K562 (cell line): ENCODE data around the gene NDOR1. TPM values are rescaled to one million over a fixed set of nuclear protein-coding genes. Genes with fewer than 3 reads are reported as not detected.
"Not testable (repeated sequence)": the region's sequence is repeated elsewhere in the genome, so short reads cannot be mapped to it uniquely, and the experiment has no call there.

Source experiments
- ATAC-seq: fragments of 200-7000 bp; cut with Tn5 transposase; 3 replicates; pipeline ENCODE4 v1.9.1; 2020; ENCODE audit warnings: moderate library complexity
- BruUV-seq: library from RNA; stranded (reverse); fragments of 400-500 nt; replicated peaks from 2 replicates; lab custom pipeline; 2021; lab: Mats Ljungman, UMichigan
- CTCF ChIA-PET: fragments of 300-600 bp; formaldehyde crosslinking; extraction: SDS; loops from one replicate; lab custom pipeline; 2021; ENCODE audit warnings: low intra/inter-chr PET ratio; lab: Yijun Ruan, JAX
- POLR2A ChIA-PET: fragments of 300-600, 350-650 bp; sonication (Branson Sonifier 250); formaldehyde crosslinking; extraction: SDS; loops from one replicate; lab custom pipeline; 2021; ENCODE audit warnings: antibody characterized with exemption, inconsistent platforms; lab: Yijun Ruan, JAX
- DNase-seq, 4 experiments: peaks; one replicate each; pipeline versions ENCODE4 v3.0.0 to v3.0.0-alpha.2; 2011 to 2018; ENCODE audit warnings: low spot score in 3 of 4, mixed read lengths in 3 of 4; ENCODE audit errors: extremely low read depth in 1 of 4
- FAIRE-seq: peaks from 2 replicates; lab custom pipeline; 2011; peaks lifted over from hg19 to GRCh38; lab: Jason Lieb, UNC
- H2AFZ ChIP-seq: 2 replicates; pipeline ENCODE4 v1.6.0; 2011; ENCODE audit warnings: low read depth, low read length, control low read depth, inconsistent platforms
- H3K27ac ChIP-seq: fragments of 200-600 bp; 3 replicates; pipeline ENCODE4 v1.8.0; 2011; ENCODE audit warnings: low read depth, mild to moderate bottlenecking, control low read depth, inconsistent platforms, low read length, moderate library complexity, mixed read lengths; ENCODE audit errors: extremely low read depth
- H3K27me3 ChIP-seq, 2 experiments: fragments of 300-600 bp in 1 of 2; 2 replicates in 1 of 2; 3 replicates in 1 of 2; pipeline versions ENCODE4 v1.6.0 to v1.8.0; 2011; ENCODE audit warnings: inconsistent platforms in 2 of 2, low read length in 2 of 2, mild to moderate bottlenecking in 1 of 2, mixed read lengths in 1 of 2, moderate library complexity in 1 of 2; ENCODE audit not compliant: control insufficient read depth in 2 of 2, insufficient read depth in 2 of 2
- H3K36me3 ChIP-seq: fragments of 300-600 bp; 3 replicates; pipeline ENCODE4 v1.8.0; 2011; ENCODE audit warnings: mild to moderate bottlenecking, low read length, inconsistent platforms; ENCODE audit not compliant: control insufficient read depth, insufficient read depth
- H3K4me1 ChIP-seq, 2 experiments: fragments of 200-600 bp in 1 of 2; replicated peaks in 1 of 2; 2 replicates in 1 of 2; 3 replicates in 1 of 2; pipeline versions ENCODE4 v1.5.1 to v1.8.0; 2011; ENCODE audit warnings: inconsistent platforms in 2 of 2, low read length in 2 of 2, mild to moderate bottlenecking in 1 of 2, mixed read lengths in 1 of 2, moderate library complexity in 1 of 2; ENCODE audit not compliant: control insufficient read depth in 2 of 2, insufficient read depth in 2 of 2
- H3K4me2 ChIP-seq: 2 replicates; pipeline ENCODE4 v1.6.1; 2011; ENCODE audit warnings: low read length, control low read depth, inconsistent platforms, mixed read lengths; ENCODE audit not compliant: insufficient read depth
- H3K4me3 ChIP-seq: fragments of 200-600 bp; sonication (generic), shearing (Covaris generic); 2 replicates; pipeline ENCODE4 v1.5.1; 2016; ENCODE audit warnings: control low read depth, inconsistent platforms
- H3K79me2 ChIP-seq: fragments of 200-600 bp; 3 replicates; pipeline ENCODE4 v1.8.0; 2011; ENCODE audit warnings: low read length, inconsistent platforms; ENCODE audit not compliant: control insufficient read depth, insufficient read depth
- H3K9ac ChIP-seq, 2 experiments: 2 replicates each; pipeline versions ENCODE4 v1.6.0 to v1.6.1; 2011; ENCODE audit warnings: low read depth in 2 of 2, low read length in 2 of 2, control low read depth in 1 of 2, inconsistent platforms in 1 of 2, mild to moderate bottlenecking in 1 of 2, mixed read lengths in 1 of 2; ENCODE audit not compliant: insufficient read depth in 1 of 2
- H3K9me1 ChIP-seq: one replicate; pipeline ENCODE4 v1.6.0; 2011; ENCODE audit warnings: inconsistent platforms, mild to moderate bottlenecking, low read length, moderate library complexity; ENCODE audit not compliant: control insufficient read depth, insufficient read depth
- H3K9me3 ChIP-seq: replicated peaks from 2 replicates; pipeline ENCODE4 v1.5.1; 2011; ENCODE audit warnings: low read depth, low read length, inconsistent platforms; ENCODE audit not compliant: control insufficient read depth, insufficient read depth
- H4K20me1 ChIP-seq: replicated peaks from 2 replicates; pipeline ENCODE4 v1.6.1; 2011; ENCODE audit warnings: low read length, inconsistent platforms, mixed read lengths; ENCODE audit not compliant: control insufficient read depth, insufficient read depth
- ATF1 ChIP-seq, 2 experiments: fragments of 450-650 bp in 1 of 2; IDR thresholded peaks; 2 replicates each; pipeline ENCODE4 v1.6.1; 2016; ENCODE audit warnings: missing compliant biosample characterization in 1 of 2, missing genetic modification characterization in 1 of 2
- ATF7 ChIP-seq: fragments of 450-650 bp; IDR thresholded peaks from 2 replicates; pipeline ENCODE4 v1.7.1; 2014; ENCODE audit warnings: mild to moderate bottlenecking, moderate library complexity
- CREB1 ChIP-seq, 2 experiments: sonication (generic) in 1 of 2; formaldehyde crosslinking in 1 of 2; IDR thresholded peaks; 2 replicates each; pipeline versions ENCODE4 v1.6.1 to v1.8.0; 2012 to 2022; ENCODE audit warnings: inconsistent platforms in 1 of 2, mild to moderate bottlenecking in 1 of 2, missing genetic modification reagents in 1 of 2, moderate library complexity in 1 of 2
- CTBP1 ChIP-seq: fragments of 450-650 bp; IDR thresholded peaks from 2 replicates; pipeline ENCODE4 v1.6.1; 2016; ENCODE audit warnings: borderline replicate concordance
- CTCF ChIP-seq, 3 experiments: IDR thresholded peaks in 2 of 3; conservative IDR thresholded peaks in 1 of 3; 2 replicates each; pipeline ENCODE4 v1.5.1; 2011 to 2012; ENCODE audit warnings: low read length in 3 of 3, mild to moderate bottlenecking in 3 of 3, control low read depth in 2 of 3, improper control_type of control experiment in 1 of 3, inconsistent platforms in 1 of 3, low read depth in 1 of 3, mixed read lengths in 1 of 3, moderate library complexity in 1 of 3; ENCODE audit not compliant: insufficient read depth in 2 of 3
- RAD21 ChIP-seq, 2 experiments: fragments of 250-450 bp in 1 of 2; fragments of 450-650 bp in 1 of 2; sonication (Bioruptor Pico) in 1 of 2; formaldehyde crosslinking in 1 of 2; IDR thresholded peaks in 1 of 2; conservative IDR thresholded peaks in 1 of 2; 2 replicates each; pipeline versions ENCODE4 v1.4.0 to v1.8.0; 2020 to 2022; ENCODE audit warnings: mild to moderate bottlenecking in 2 of 2, moderate library complexity in 1 of 2
- ZBTB11 ChIP-seq, 3 experiments: fragments of 200-800 bp in 1 of 3; fragments of 250-450 bp in 1 of 3; fragments of 450-650 bp in 1 of 3; sonication (Bioruptor Pico) in 1 of 3; sonication (Bioruptor generic) in 1 of 3; formaldehyde crosslinking in 1 of 3; IDR thresholded peaks; 2 replicates each; pipeline versions ENCODE4 v1.6.1 to v1.8.0; 2016 to 2022; ENCODE audit warnings: mild to moderate bottlenecking in 2 of 3, missing genetic modification characterization in 2 of 3, missing compliant biosample characterization in 1 of 3, moderate library complexity in 1 of 3
- ZBTB33 ChIP-seq: sonication (generic); formaldehyde crosslinking; IDR thresholded peaks from 2 replicates; pipeline ENCODE4 v1.8.1; 2023; ENCODE audit warnings: mild to moderate bottlenecking, missing genetic modification reagents
- WGBS: fragments of 100-300 bp; shearing (Covaris generic); methylation state at CpG from one replicate; pipeline ENCODE4 v1.1.6; 2016; ENCODE audit warnings: low coverage, mixed read lengths; ENCODE audit not compliant: insufficient coverage; ENCODE audit errors: missing lambda C conversion rate; 5-methylcytosine and 5-hydroxymethylcytosine counted together
- in situ Hi-C: fragments of 300-500 bp; cut with MboI; formaldehyde crosslinking; loops from 4 replicates; pipeline ENCODE4 v1.15.0; 2018; ENCODE audit warnings: inconsistent platforms, mixed read lengths
- intact Hi-C: fragments of 100-400 bp; cut with micrococcal nuclease; formaldehyde crosslinking; loops from 2 replicates; pipeline ENCODE4 v1.14.2; 2022
- polyA plus RNA-seq, 8 experiments: library from polyadenylated mRNA; depleted of rRNA in 4 of 8; stranded (reverse) in 5 of 8; unstranded in 3 of 8; fragments of >200 nt; fragmentation: Nextera tagmentation in 2 of 8; fragmentation: Illumina TruSeq in 1 of 8; extraction: Ambion mirVana in 2 of 8; extraction: Trizol in 1 of 8; gene quantifications; 2 replicates each; pipeline versions ENCODE4 v1.2.1 to v1.2.3, GENCODE V29; 2011 to 2014; ENCODE audit warnings: inconsistent platforms in 1 of 8, missing spikeins in 1 of 8
- total RNA-seq, 7 experiments: library from RNA; depleted of rRNA in 6 of 7; stranded (reverse); fragments of >200 nt in 6 of 7; fragmentation: Illumina TruSeq in 2 of 7; extraction: Trizol in 2 of 7; gene quantifications; 2 replicates each; pipeline versions ENCODE4 v1.2.1 to v1.2.3, GENCODE V29; 2011 to 2021; ENCODE audit warnings: low replicate concordance in 1 of 7

Gene NDOR1
- total and polyA plus RNA-seq, 9 of the 15 experiments (the other 6 are each of a cell fraction or from before 2014, with no cell fraction given), result 0.06 to 36.9 (median 6.9) TPM

GRCh38 chr9:137262173-137262908, 56.8 kb downstream of the NDOR1 start:
- H3K79me2 ChIP-seq; H3K9me1 ChIP-seq; CTCF ChIA-PET; intact Hi-C loops; H3K27me3 ChIP-seq; H3K4me2 ChIP-seq; BruUV-seq; H3K27ac ChIP-seq; in situ Hi-C loops; H3K9ac ChIP-seq; H3K4me3 ChIP-seq; H3K9me3 ChIP-seq; H2AFZ ChIP-seq; H4K20me1 ChIP-seq; TF ChIP-seq CREB1 (IDR thresholded peaks at IDR 0.05); ATF1 (CRISPR knock-in tag; IDR thresholded peaks at IDR 0.05): not testable (repeated sequence)
- 27% methylated on average over 14 of the region's 15 CpGs for WGBS
- H3K4me1 ChIP-seq, result peaks cover 0 to 31% of the 10 kb centered on the region in 2 experiments; a peak in 2 of 5 replicates
- peak; percentile 72 for ATAC-seq
- POLR2A ChIA-PET, result interaction anchor here (0.6 to 2.4 kb wide), 8 partner anchors 15 to 427 kb away, joined by 3 to 13 read pairs (median 3); partner anchors contain the start of genes TOR4A and TUBB4B
- peak; percentile 35 for FAIRE-seq
- H3K36me3 ChIP-seq, result peaks cover 66% of the 10 kb centered on the region; the same call in 2 of the 3 replicates
- DNase-seq, result peak in 1 of 4 experiments; percentile 54
- TF ChIP-seq ATF7 (0 out of 2 replicates have a peak, but pooled peaks have one; percentile 38), CTBP1 (0 out of 2 replicates have a peak, but pooled peaks have one; percentile 12), RAD21 (CRISPR knock-in tag; conservative IDR thresholded peaks at IDR 0.05 in 1 of 2, IDR thresholded peaks at IDR 0.05 in 1 of 2) (peak; percentile 29 to 58; a peak in 3 of 4 replicates), CREB1 (CRISPR knock-in tag; IDR thresholded peaks at IDR 0.05) (0 out of 2 replicates have a peak, but pooled peaks have one; percentile 34), ZBTB33 (CRISPR knock-in tag) (peak; percentile 75), ATF1 (tag; IDR thresholded peaks at IDR 0.05) (peak; percentile 69), ZBTB11 (CRISPR knock-in tag; IDR thresholded peaks at IDR 0.05) (0 out of 6 replicates have a peak, but pooled peaks of 1 of the 3 experiments have one; percentile 39), CTCF (IDR thresholded peaks at IDR 0.05 in 2 of 3, conservative IDR thresholded peaks at IDR 0.05 in 1 of 3; ENCODE audit: insufficient read depth in 2 of 3, low read depth in 1 of 3, low read length in 3 of 3) (peak; percentile 33 to 59 (median 42); a peak in 5 of 6 replicates)
